DND-41 (cell line): ENCODE data around the gene RGS6.

Experiments
- ATAC-seq: fragments of 200-7000 bp; cut with Tn5 transposase; 3 replicates; pipeline ENCODE4 v1.9.1; 2021; ENCODE audit warnings: low read depth; ENCODE audit not compliant: insufficient read depth
- DNase-seq: peaks from one replicate; pipeline ENCODE4 v3.0.0-alpha.2; 2020
- H2AFZ ChIP-seq: 2 replicates; pipeline ENCODE4 v1.6.0; 2012; ENCODE audit warnings: low read depth, low read length
- H3K27ac ChIP-seq: 2 replicates; pipeline ENCODE4 v1.5.1; 2012; ENCODE audit warnings: low read length, inconsistent platforms
- H3K27me3 ChIP-seq: fragments of 200-600 bp; sonication (generic); 2 replicates; pipeline ENCODE4 v1.6.0; 2012; ENCODE audit warnings: low read length, mild to moderate bottlenecking, inconsistent platforms; ENCODE audit not compliant: insufficient read depth, poor library complexity
- H3K36me3 ChIP-seq: 2 replicates; pipeline ENCODE4 v1.5.1; 2012; ENCODE audit warnings: low read length, inconsistent platforms; ENCODE audit not compliant: insufficient read depth
- H3K4me1 ChIP-seq: 2 replicates; pipeline ENCODE4 v1.5.1; 2012; ENCODE audit warnings: mild to moderate bottlenecking, low read length; ENCODE audit not compliant: insufficient read depth
- H3K4me2 ChIP-seq: 2 replicates; pipeline ENCODE4 v1.6.0; 2012; ENCODE audit warnings: mild to moderate bottlenecking, moderate library complexity, low read length, inconsistent platforms; ENCODE audit not compliant: insufficient read depth
- H3K4me3 ChIP-seq, 2 experiments: fragments of 200-600 bp in 1 of 2; shearing (Covaris generic) in 1 of 2; 2 replicates each; pipeline ENCODE4 v1.5.1; 2012 to 2016; ENCODE audit warnings: inconsistent platforms in 2 of 2, low read length in 2 of 2, mild to moderate bottlenecking in 2 of 2, low read depth in 1 of 2, moderate library complexity in 1 of 2
- H3K79me2 ChIP-seq: 2 replicates; pipeline ENCODE4 v1.6.0; 2012; ENCODE audit warnings: low read length, inconsistent platforms; ENCODE audit not compliant: insufficient read depth
- H3K9ac ChIP-seq: 2 replicates; pipeline ENCODE4 v1.6.0; 2012; ENCODE audit warnings: low read depth, mild to moderate bottlenecking, inconsistent platforms, low read length, moderate library complexity
- H3K9me3 ChIP-seq: 2 replicates; pipeline ENCODE4 v1.5.1; 2012; ENCODE audit warnings: low read length, moderate library complexity, mild to moderate bottlenecking, inconsistent platforms; ENCODE audit not compliant: insufficient read depth, severe bottlenecking
- H4K20me1 ChIP-seq: 2 replicates; pipeline ENCODE4 v1.6.0; 2012; ENCODE audit warnings: low read length; ENCODE audit not compliant: insufficient read depth
- CTCF ChIP-seq: IDR thresholded peaks from 2 replicates; pipeline ENCODE4 v1.5.1; 2012; ENCODE audit warnings: borderline replicate concordance, low read length, moderate library complexity, mild to moderate bottlenecking; ENCODE audit not compliant: poor library complexity, severe bottlenecking; ENCODE audit errors: extremely low read depth
- EZH2 ChIP-seq: IDR thresholded peaks from 3 replicates; pipeline ENCODE4 v1.6.1; 2012; ENCODE audit warnings: borderline replicate concordance, low read depth, mild to moderate bottlenecking, moderate library complexity, low read length, inconsistent platforms; ENCODE audit not compliant: severe bottlenecking

The RGS6 gene

GRCh38 chr14:72256055-72256454 is 323.8 kb downstream of the RGS6 start:
- Histone ChIP-seq H3K9ac (no peak overlapping the region), H3K9me3 (peaks cover 6% of the 10 kb centered on the region), H3K27me3 (no peaks in the 10 kb centered on the region), H2AFZ (no peak overlapping the region), H3K4me3 (no peak overlapping the region), H4K20me1 (no peaks in the 10 kb centered on the region), H3K79me2 (no peaks in the 10 kb centered on the region), H3K27ac (no peak overlapping the region), H3K4me1 (no peaks in the 10 kb centered on the region), H3K4me2 (no peak overlapping the region), H3K36me3 (no peaks in the 10 kb centered on the region)
- DNase-seq (no peak), ATAC-seq (no peak)
- TF ChIP-seq CTCF (no peak), EZH2 (no peak)

- Histone ChIP-seq H3K4me3 (no peak overlapping the region), H3K36me3 (no peaks in the 10 kb centered on the region), H3K9ac (no peak overlapping the region), H3K27me3 (no peaks in the 10 kb centered on the region), H3K4me2 (no peak overlapping the region), H3K79me2 (no peaks in the 10 kb centered on the region), H2AFZ (no peak overlapping the region), H3K4me1 (no peaks in the 10 kb centered on the region), H4K20me1 (no peaks in the 10 kb centered on the region), H3K27ac (no peak overlapping the region), H3K9me3 (peaks cover 2% of the 10 kb centered on the region)
- no peak for ATAC-seq
- no peak for TF ChIP-seq CTCF
- no peak for TF ChIP-seq EZH2
- DNase-seq, result no peak
Measured at GRCh38 chr14:72261068-72261467, 328.8 kb downstream of the RGS6 start.

GRCh38 chr14:72262771-72263170 is 330.5 kb downstream of the RGS6 start:
- Histone ChIP-seq H4K20me1 (no peaks in the 10 kb centered on the region), H3K9me3 (no peaks in the 10 kb centered on the region)

More at GRCh38 chr14:72262771-72263170, 330.5 kb downstream of the RGS6 start:
- Histone ChIP-seq H3K4me1 (no peaks in the 10 kb centered on the region), H3K4me2 (no peak overlapping the region), H3K9ac (no peak overlapping the region), H3K27me3 (no peaks in the 10 kb centered on the region), H2AFZ (no peak overlapping the region), H3K36me3 (no peaks in the 10 kb centered on the region), H3K79me2 (no peaks in the 10 kb centered on the region), H3K27ac (no peak overlapping the region), H3K4me3 (no peak overlapping the region)
- ATAC-seq (no peak), DNase-seq (no peak)
- TF ChIP-seq EZH2 (no peak), CTCF (no peak)
